T-helper 1 cell treated with Interleukin-12 subunit alpha and Interleukin-12 subunit beta and Interleukin-4 antibody, amounts not matched to agents 30 μg/mL and 1 μg/mL, for 36 hours (primary cell): ENCODE results near the gene NDEL1.

Experiments used
- H3K27ac Mint-ChIP-seq: one replicate; pipeline ENCODE4 v1.8.0; 2021; ENCODE audit warnings: mild to moderate bottlenecking, mixed read lengths
- H3K27me3 Mint-ChIP-seq: one replicate; pipeline ENCODE4 v1.8.0; 2021; ENCODE audit warnings: low read depth, mixed read lengths
- H3K36me3 Mint-ChIP-seq: one replicate; pipeline ENCODE4 v1.8.0; 2021; ENCODE audit warnings: low read depth, mixed read lengths
- H3K4me1 Mint-ChIP-seq: one replicate; pipeline ENCODE4 v1.8.0; 2021; ENCODE audit warnings: low read depth, mixed read lengths
- H3K4me3 Mint-ChIP-seq: one replicate; pipeline ENCODE4 v1.8.0; 2021; ENCODE audit warnings: mild to moderate bottlenecking, moderate library complexity, mixed read lengths
- H3K9me3 Mint-ChIP-seq: one replicate; pipeline ENCODE4 v1.8.0; 2021; ENCODE audit warnings: mixed read lengths

Gene NDEL1

DNA sequence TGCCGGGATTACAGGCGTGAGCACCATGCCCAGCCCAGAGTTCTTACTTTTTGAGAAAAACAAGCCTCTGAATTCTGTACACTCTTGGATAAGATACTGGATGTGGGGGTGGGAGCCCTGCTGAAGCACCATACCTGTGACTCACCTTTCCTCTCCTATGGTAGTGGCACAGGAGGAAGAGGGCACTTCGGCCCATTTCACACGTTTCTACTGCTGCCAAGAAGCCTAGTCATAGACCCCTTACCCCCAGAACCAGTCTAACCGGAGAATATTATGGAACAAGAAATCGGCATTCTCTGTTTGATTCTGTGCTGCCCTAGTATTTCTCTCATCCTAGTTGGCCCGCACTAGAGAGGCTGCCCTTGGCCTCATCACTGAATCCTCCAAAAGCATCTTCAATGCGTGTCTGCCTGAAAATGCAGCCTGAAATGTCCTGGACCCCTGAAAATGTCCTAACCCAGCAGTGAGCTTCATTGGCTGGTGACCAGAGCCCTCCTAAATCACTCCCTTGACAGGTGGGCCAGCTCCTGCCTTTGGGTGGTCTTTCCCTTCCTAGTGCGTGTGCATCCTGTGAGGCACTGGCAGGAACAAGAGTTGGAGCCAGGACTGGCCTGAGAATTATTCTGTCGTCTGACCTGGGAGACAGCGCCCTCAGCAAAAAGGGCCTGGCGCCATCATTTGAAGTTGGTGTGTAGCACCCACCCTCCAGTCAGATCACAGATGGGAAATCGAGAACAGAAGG, 37.9 kb downstream of the NDEL1 start:
- H3K27me3 Mint-ChIP-seq = no peaks in the 10 kb centered on the region
- no peak overlapping the region for H3K27ac Mint-ChIP-seq
- H3K4me3 Mint-ChIP-seq = no peak overlapping the region
- peaks cover 27% of the 10 kb centered on the region for H3K36me3 Mint-ChIP-seq
- H3K9me3 Mint-ChIP-seq = no peaks in the 10 kb centered on the region
- peaks cover 1% of the 10 kb centered on the region for H3K4me1 Mint-ChIP-seq

DNA sequence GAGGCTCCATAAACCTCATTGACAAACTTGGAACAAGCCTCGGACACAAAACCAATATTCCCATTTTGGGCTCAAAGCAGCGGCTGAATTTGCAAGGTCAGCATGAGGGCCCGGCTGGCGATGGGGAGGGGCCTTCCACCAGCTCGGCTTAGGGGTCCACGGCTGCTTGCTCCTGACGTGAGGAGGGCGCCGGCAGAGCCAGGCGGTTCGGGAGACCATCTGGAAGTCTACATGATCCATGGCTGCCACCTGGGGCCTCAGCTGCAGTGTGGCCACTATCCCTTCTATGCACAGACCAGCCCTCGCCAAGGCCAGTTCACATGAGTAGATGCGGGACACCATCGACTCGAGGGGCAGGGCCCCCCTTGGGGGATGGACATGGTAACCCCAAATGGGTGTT, 39.1 kb downstream of the NDEL1 start:
- Mint-ChIP-seq H3K4me1 (peaks cover 1% of the 10 kb centered on the region), H3K27ac (no peak overlapping the region), H3K4me3 (no peak overlapping the region), H3K9me3 (no peaks in the 10 kb centered on the region), H3K27me3 (no peaks in the 10 kb centered on the region), H3K36me3 (peaks cover 29% of the 10 kb centered on the region)

DNA sequence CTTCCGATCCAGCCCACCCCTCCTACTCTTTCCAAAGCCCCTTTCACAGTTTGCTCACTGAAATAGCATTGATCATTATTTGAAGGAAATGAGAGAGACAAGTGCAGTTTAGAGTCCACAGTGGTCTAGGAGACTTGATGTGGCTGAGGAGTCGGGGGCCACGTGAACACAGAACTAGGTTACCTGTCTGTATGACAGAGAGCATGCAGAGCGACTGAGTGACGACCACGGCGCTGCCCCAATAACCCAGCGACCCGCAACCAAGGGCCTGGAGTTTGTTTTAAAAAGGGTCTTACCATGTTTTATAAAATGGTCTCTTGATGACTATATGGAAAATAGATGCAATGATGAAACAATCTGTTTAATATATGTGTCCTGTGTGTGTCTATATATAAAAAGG, 39.5 kb downstream of the NDEL1 start:
- no peaks in the 10 kb centered on the region for H3K9me3 Mint-ChIP-seq
- H3K36me3 Mint-ChIP-seq = peaks cover 30% of the 10 kb centered on the region
- H3K27me3 Mint-ChIP-seq = no peaks in the 10 kb centered on the region
- peaks cover 1% of the 10 kb centered on the region for H3K4me1 Mint-ChIP-seq
- H3K4me3 Mint-ChIP-seq = no peak overlapping the region
- no peak overlapping the region for H3K27ac Mint-ChIP-seq

DNA sequence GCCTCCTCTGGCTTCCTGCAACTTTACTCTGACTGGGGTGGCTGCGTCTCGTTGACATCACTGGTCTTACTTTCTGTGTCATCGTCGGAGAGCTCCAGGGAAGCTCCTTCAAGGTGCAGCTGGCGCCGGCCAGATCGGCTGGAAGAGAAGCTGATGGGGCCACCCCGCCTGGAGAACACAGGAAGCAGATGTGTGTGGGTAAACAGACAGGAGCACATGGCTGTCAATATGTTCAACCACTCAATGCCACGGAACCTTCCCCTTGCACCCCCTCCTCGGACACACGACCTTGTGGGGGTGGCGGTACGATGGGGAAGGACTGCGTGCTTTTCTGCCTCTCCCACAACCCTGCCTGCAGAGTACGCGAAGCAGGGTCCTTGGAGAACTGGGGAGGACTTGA, 40.1 kb downstream of the NDEL1 start:
- no peak overlapping the region for H3K27ac Mint-ChIP-seq
- H3K27me3 Mint-ChIP-seq = no peaks in the 10 kb centered on the region
- H3K4me1 Mint-ChIP-seq = peaks cover 1% of the 10 kb centered on the region
- no peak overlapping the region for H3K4me3 Mint-ChIP-seq
- H3K36me3 Mint-ChIP-seq = peaks cover 34% of the 10 kb centered on the region
- H3K9me3 Mint-ChIP-seq = no peaks in the 10 kb centered on the region

GRCh38 chr17:8476741-8477140, 41.1 kb downstream of the NDEL1 start:
- H3K27ac Mint-ChIP-seq = no peak overlapping the region
- H3K4me1 Mint-ChIP-seq = peaks cover 1% of the 10 kb centered on the region
- H3K27me3 Mint-ChIP-seq = no peaks in the 10 kb centered on the region
- peaks cover 37% of the 10 kb centered on the region for H3K36me3 Mint-ChIP-seq
- H3K4me3 Mint-ChIP-seq = no peak overlapping the region
- no peaks in the 10 kb centered on the region for H3K9me3 Mint-ChIP-seq

GRCh38 chr17:8477171-8477570, 41.5 kb downstream of the NDEL1 start:
- Mint-ChIP-seq H3K4me3 (no peak overlapping the region), H3K4me1 (peaks cover 1% of the 10 kb centered on the region), H3K9me3 (no peaks in the 10 kb centered on the region), H3K27ac (no peak overlapping the region), H3K36me3 (peaks cover 38% of the 10 kb centered on the region), H3K27me3 (no peaks in the 10 kb centered on the region)

DNA sequence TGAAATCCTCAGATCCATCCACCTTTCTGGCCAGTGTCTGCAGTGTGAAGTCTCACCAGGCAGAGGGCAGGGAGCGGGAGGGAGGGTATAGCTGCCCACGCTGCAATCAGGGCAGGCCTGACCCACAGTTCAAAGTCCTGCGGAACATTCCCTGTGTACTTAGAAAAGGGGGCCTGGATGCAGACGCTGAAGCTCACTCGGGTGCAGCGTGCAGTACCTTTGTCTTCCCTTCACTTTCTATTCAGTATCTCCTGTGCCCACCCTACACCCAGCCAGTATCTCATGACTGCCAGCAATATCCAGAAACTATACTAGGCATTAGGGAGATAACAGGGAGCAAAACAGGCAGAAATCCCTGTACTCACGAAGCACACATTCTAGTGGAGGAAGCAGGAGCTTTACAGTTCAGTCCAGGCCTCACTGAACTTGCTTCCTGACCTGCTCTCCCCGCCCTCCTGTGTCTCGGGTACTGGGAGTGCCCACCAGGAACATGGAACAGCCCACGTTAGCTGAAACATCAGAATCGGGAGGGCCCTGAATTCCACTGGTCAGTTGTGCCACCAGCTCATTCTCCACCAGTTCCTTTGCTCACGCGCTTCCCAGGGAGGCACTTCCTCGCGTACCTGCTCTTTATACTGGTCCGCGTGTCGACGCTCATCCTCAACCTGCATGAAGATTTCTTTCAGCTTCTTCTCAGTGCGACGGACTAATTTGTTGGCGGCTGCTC, 42.2 kb downstream of the NDEL1 start:
- peaks cover 42% of the 10 kb centered on the region for H3K36me3 Mint-ChIP-seq
- H3K27me3 Mint-ChIP-seq = no peaks in the 10 kb centered on the region
- peaks cover under 1% of the 10 kb centered on the region for H3K9me3 Mint-ChIP-seq
- H3K4me1 Mint-ChIP-seq = peaks cover 1% of the 10 kb centered on the region
- no peak overlapping the region for H3K27ac Mint-ChIP-seq
- no peak overlapping the region for H3K4me3 Mint-ChIP-seq

DNA sequence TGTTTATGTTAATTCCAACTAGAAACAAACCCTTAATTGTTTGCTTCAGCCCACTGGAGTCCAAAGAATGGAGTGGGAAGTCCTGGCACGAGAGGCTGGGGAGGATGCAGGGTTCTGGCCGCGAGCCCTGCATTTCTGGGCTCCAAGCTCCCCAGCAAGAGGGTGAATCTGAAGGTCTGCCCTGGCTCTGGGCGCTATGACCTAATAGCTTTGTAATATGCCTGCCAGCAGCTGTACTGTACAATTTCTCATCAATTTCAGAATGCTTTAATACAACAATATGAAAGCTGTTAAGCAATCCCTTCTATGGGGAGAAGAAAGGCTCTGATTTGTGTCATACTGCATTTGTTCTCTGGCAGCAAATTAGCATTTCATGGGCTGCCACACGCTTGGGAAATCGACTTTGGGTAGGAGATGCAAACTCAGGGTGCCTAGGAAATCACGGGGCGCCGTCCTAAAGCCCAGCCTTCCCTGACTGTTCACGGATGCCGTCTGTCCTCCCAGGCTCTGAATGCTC, 43.8 kb downstream of the NDEL1 start:
- H3K36me3 Mint-ChIP-seq = peaks cover 45% of the 10 kb centered on the region
- H3K9me3 Mint-ChIP-seq = peaks cover 12% of the 10 kb centered on the region
- no peak overlapping the region for H3K4me3 Mint-ChIP-seq
- peaks cover 1% of the 10 kb centered on the region for H3K4me1 Mint-ChIP-seq
- no peak overlapping the region for H3K27ac Mint-ChIP-seq
- H3K27me3 Mint-ChIP-seq = no peaks in the 10 kb centered on the region

GRCh38 chr17:8480011-8480976, 44.6 kb downstream of the NDEL1 start:
- Mint-ChIP-seq H3K27me3 (no peaks in the 10 kb centered on the region), H3K4me3 (no peak overlapping the region), H3K36me3 (peaks cover 46% of the 10 kb centered on the region), H3K9me3 (peaks cover 17% of the 10 kb centered on the region), H3K27ac (peak overlapping the region; percentile 55), H3K4me1 (peaks cover 1% of the 10 kb centered on the region)

- Mint-ChIP-seq H3K4me1 (no peaks in the 10 kb centered on the region), H3K9me3 (peaks cover 17% of the 10 kb centered on the region), H3K27ac (no peak overlapping the region), H3K4me3 (no peak overlapping the region), H3K36me3 (peaks cover 41% of the 10 kb centered on the region), H3K27me3 (no peaks in the 10 kb centered on the region)
Measured at GRCh38 chr17:8481089-8481488, 45.4 kb downstream of the NDEL1 start.

DNA sequence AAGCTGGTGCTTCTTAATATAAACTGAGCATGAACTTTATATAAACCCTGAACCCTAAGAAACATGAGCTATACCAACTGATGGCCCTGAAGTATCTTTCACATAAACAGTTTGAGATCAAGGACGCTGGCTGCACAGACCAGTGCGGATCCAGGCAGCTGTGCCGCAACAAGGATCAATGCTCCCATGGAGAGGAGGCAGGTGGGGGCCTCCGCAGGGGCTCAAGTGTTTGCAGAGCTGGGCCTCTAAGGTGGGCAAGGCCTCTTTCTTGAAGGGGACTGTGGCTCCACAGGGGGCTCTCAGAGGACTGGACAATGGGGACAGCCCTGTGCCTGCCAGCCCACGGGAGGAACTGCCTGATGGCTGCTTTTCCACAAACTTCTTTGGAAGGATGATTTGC, 46.0 kb downstream of the NDEL1 start:
- Mint-ChIP-seq H3K9me3 (peaks cover 17% of the 10 kb centered on the region), H3K27me3 (no peaks in the 10 kb centered on the region), H3K27ac (no peak overlapping the region), H3K36me3 (peaks cover 41% of the 10 kb centered on the region), H3K4me3 (no peak overlapping the region), H3K4me1 (no peaks in the 10 kb centered on the region)

GRCh38 chr17:8482546-8482945, 46.9 kb downstream of the NDEL1 start:
- Mint-ChIP-seq H3K27me3 (no peaks in the 10 kb centered on the region), H3K9me3 (peaks cover 17% of the 10 kb centered on the region), H3K27ac (no peak overlapping the region), H3K4me1 (no peaks in the 10 kb centered on the region), H3K4me3 (no peak overlapping the region), H3K36me3 (peaks cover 41% of the 10 kb centered on the region)

DNA sequence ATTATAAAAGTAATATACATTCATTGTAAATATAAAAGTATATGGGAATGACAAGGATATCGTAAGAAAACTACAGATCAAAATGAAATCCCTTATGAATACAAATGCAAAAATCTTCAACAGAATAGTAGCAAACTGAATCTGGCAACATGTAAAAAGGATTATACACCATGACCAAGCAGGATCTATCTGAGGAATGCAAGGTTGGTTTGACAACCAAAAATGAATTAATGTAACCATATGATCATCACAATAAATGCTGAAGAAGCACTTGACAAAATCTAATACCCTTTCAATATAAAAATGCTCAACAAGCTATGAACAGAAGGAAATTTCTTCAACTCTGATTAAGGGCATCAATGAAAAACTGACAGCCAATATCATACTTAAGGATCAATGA, 48.8 kb downstream of the NDEL1 start:
- Mint-ChIP-seq H3K4me3 (no peak overlapping the region), H3K27ac (no peak overlapping the region), H3K27me3 (no peaks in the 10 kb centered on the region), H3K9me3 (peaks cover 17% of the 10 kb centered on the region), H3K4me1 (no peaks in the 10 kb centered on the region), H3K36me3 (peaks cover 36% of the 10 kb centered on the region)

GRCh38 chr17:8485491-8485890, 49.8 kb downstream of the NDEL1 start:
- H3K9me3 Mint-ChIP-seq = peaks cover 17% of the 10 kb centered on the region
- no peak overlapping the region for H3K27ac Mint-ChIP-seq
- H3K4me3 Mint-ChIP-seq = no peak overlapping the region
- peaks cover 33% of the 10 kb centered on the region for H3K36me3 Mint-ChIP-seq
- H3K27me3 Mint-ChIP-seq = no peaks in the 10 kb centered on the region
- H3K4me1 Mint-ChIP-seq = no peaks in the 10 kb centered on the region
